Measurements from ENCODE around the gene MNX1. TPM values are rescaled to one million over a fixed set of nuclear protein-coding genes. Genes with fewer than 3 reads are reported as not detected.

MNX1 gene
- total RNA-seq, 1 experiment from 2014 or later: 0.28 TPM

DNA sequence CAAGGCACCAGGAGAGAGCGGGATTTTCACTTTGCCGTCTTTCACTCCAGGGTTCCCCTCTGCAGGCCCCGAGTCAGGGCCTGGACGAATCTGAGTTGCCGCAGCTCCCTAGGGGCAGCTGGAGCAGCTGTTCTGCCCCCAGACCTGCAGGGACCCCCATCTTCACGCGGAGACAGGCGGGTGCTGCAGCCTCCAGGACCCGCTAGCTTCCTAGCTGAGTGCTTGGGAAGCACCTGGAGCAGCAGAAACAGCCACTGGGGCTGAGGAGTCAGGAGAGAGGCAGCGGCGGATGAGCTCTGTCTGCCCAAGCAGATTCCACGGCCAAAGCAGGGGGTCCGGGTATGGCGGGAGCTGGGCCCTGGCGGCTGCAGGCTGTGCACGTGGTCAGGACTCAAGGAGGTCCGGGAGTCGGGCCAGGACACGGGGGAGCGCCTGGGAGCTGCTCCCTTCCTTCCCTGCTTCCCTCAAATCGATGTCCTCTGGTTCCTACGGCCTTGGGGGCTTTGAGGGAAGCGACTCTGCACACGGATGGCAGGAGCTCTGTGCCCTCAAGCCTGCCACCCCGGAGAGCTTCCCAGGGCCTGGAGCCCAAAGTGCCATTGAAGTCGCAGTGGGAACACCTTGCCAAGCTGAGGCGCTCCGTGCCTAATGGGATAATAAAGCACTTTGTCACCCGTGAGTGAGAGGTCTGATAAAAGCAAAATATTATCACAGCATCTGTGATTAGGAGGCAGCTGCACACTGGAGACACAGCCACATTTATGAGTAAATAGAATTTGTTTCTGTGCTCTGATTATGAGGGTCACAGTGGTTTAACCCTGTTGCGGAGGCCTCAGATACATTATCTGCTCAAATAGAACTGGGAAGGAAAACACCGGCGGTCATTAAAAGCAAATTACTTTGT is 17.2 kb downstream of the MNX1 start:
- Histone ChIP-seq H3K9me3 (ENCODE audit: insufficient read depth, low read depth) (no peaks in the 10 kb centered on the region), H3K4me2 (no peak overlapping the region), H3K27me3 (ENCODE audit: insufficient read depth, low read depth) (no peaks in the 10 kb centered on the region), H3K4me3 (no peak overlapping the region), H3K9me2 (ENCODE audit: insufficient read depth) (no peaks in the 10 kb centered on the region), H2AFZ (no peak overlapping the region), H4K20me1 (ENCODE audit: insufficient read depth) (no peaks in the 10 kb centered on the region), H3K4me1 (replicated peaks; ENCODE audit: insufficient read depth) (no peaks in the 10 kb centered on the region), H3K79me2 (ENCODE audit: low read depth) (no peaks in the 10 kb centered on the region), H3K27ac (no peak overlapping the region), H3K36me3 (ENCODE audit: low read depth) (no peaks in the 10 kb centered on the region), H3F3A (ENCODE audit: insufficient read depth, low read depth) (no peaks in the 10 kb centered on the region)
- TF ChIP-seq EZH2 (IDR thresholded peaks at IDR 0.05; ENCODE audit: low read depth): no peak
- TF ChIP-seq, protein P1, sequence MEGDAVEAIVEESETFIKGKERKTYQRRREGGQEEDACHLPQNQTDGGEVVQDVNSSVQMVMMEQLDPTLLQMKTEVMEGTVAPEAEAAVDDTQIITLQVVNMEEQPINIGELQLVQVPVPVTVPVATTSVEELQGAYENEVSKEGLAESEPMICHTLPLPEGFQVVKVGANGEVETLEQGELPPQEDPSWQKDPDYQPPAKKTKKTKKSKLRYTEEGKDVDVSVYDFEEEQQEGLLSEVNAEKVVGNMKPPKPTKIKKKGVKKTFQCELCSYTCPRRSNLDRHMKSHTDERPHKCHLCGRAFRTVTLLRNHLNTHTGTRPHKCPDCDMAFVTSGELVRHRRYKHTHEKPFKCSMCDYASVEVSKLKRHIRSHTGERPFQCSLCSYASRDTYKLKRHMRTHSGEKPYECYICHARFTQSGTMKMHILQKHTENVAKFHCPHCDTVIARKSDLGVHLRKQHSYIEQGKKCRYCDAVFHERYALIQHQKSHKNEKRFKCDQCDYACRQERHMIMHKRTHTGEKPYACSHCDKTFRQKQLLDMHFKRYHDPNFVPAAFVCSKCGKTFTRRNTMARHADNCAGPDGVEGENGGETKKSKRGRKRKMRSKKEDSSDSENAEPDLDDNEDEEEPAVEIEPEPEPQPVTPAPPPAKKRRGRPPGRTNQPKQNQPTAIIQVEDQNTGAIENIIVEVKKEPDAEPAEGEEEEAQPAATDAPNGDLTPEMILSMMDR (conservative IDR thresholded peaks at IDR 0.05): no peak
- no TSS peak for BruUV-seq (replicated peaks)
- CTCF ChIA-PET: interaction anchor here (0.9 kb wide), 1 partner anchor 12 kb away, joined by 3 read pairs; no protein-coding TSS in a partner anchor
- POLR2A ChIA-PET (ENCODE audit: unreplicated experiment): no interaction called here
- intact Hi-C loops (cut with micrococcal nuclease; ENCODE audit: unreplicated experiment): no loop called here
- no peak for DNase-seq

DNA sequence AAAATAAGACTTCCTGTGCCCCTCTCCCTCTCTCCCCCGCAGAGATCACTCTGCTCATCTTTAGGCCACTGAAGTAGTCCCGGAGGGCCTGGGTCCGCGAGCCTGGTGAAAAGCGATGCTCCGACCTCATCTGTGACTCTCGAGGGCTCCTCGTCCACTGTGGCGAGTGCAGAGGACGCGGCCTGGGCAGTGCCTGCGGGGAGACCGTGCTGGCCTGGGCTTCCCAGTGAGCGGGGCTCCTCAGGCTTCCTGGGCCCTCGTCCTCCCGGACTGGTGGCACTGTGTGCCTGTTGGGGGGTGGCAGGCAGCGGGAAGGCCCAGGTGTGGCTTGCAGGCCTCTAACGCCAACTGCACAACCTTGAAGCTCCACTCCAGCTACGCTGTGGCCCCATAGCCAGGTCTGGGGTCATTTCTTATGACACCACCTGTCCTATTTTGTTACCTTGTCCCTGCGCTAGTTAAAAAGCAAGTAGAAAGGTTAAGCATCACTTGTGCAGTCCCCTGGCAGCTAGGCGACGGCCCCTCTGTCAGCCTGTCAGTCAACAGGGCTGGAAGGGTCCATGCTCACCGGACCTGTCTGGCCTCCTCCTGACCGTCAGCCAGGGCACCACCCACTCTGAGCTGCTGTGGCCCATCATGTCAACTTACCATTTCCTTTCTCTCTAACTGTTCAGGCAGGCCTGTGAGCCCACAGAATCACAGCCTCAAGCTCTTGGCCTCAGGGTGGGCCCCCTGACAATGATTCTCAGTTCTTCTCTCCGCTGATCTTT is 20.5 kb downstream of the MNX1 start:
- POLR2A ChIA-PET (ENCODE audit: unreplicated experiment): no interaction called here

More for the DNA sequence above, 20.5 kb downstream of the MNX1 start:
- H3K4me2 ChIP-seq: no peak overlapping the region
- H3K27me3 ChIP-seq (ENCODE audit: insufficient read depth, low read depth): no peaks in the 10 kb centered on the region
- H3K4me3 ChIP-seq: no peak overlapping the region
- H3F3A ChIP-seq (ENCODE audit: insufficient read depth, low read depth): no peaks in the 10 kb centered on the region
- no peak for DNase-seq
- no peaks in the 10 kb centered on the region for H3K9me3 ChIP-seq (ENCODE audit: insufficient read depth, low read depth)
- no peak overlapping the region for H2AFZ ChIP-seq
- intact Hi-C loops (cut with micrococcal nuclease; ENCODE audit: unreplicated experiment): no loop called here
- H3K36me3 ChIP-seq (ENCODE audit: low read depth): no peaks in the 10 kb centered on the region
- H3K79me2 ChIP-seq (ENCODE audit: low read depth): no peaks in the 10 kb centered on the region
- no peak for TF ChIP-seq EZH2 (IDR thresholded peaks at IDR 0.05; ENCODE audit: low read depth)
- TF ChIP-seq, protein P1 (conservative IDR thresholded peaks at IDR 0.05): no peak
- no TSS peak for BruUV-seq (replicated peaks)
- CTCF ChIA-PET: no interaction called here
- H3K4me1 ChIP-seq (replicated peaks; ENCODE audit: insufficient read depth): no peaks in the 10 kb centered on the region
- H3K27ac ChIP-seq: no peak overlapping the region
- H4K20me1 ChIP-seq (ENCODE audit: insufficient read depth): no peaks in the 10 kb centered on the region
- H3K9me2 ChIP-seq (ENCODE audit: insufficient read depth): no peaks in the 10 kb centered on the region
